ENCODE measurements around the gene DNM3. TPM values are rescaled to one million over a fixed set of nuclear protein-coding genes. Genes with fewer than 3 reads are reported as not detected.

The DNM3 gene
- total and polyA plus RNA-seq, 10 of the 15 experiments (the other 5 are each of a cell fraction or from before 2014, with no cell fraction given) = 0.03 to 1.5 (median 0.08) TPM; not detected in 3

- no peak for TF ChIP-seq REST (IDR thresholded peaks at IDR 0.05; ENCODE audit: low read depth, low read length)
- TF ChIP-seq SIX5 (IDR thresholded peaks at IDR 0.05; ENCODE audit: low read depth, low read length, severe bottlenecking) = no peak
- no peak for TF ChIP-seq NFIC (IDR thresholded peaks at IDR 0.05; ENCODE audit: low read depth, low read length)
- no peak for TF ChIP-seq SKIL (IDR thresholded peaks at IDR 0.05; ENCODE audit: low read depth, poor library complexity, severe bottlenecking)
- TF ChIP-seq SMC3 (IDR thresholded peaks at IDR 0.05; ENCODE audit: borderline replicate concordance, low read length) = no peak
- no peak for TF ChIP-seq GATAD2B (conservative IDR thresholded peaks at IDR 0.05; ENCODE audit: low read depth)
- no peak for TF ChIP-seq YBX1 (IDR thresholded peaks at IDR 0.05)
- TF ChIP-seq MTA2 (IDR thresholded peaks at IDR 0.05; ENCODE audit: low read depth) = no peak
- TF ChIP-seq TCF12 (IDR thresholded peaks at IDR 0.05; ENCODE audit: low read depth, low read length) = no peak
- no peak for TF ChIP-seq HSF1 (IDR thresholded peaks at IDR 0.05; ENCODE audit: low read depth, low read length)
Observed at GRCh38 chr1:172448995-172449584, 607.8 kb downstream of the DNM3 start (continued).

All from GM12878 (cell line).